COLO829 (cell line): ENCODE measurements around the gene ACAT2.
"Not testable (repeated sequence)": the region's sequence is repeated elsewhere in the genome, so short reads cannot be mapped to it uniquely, and the experiment has no call there.

Experiments used
- DNase-seq: peaks from one replicate; pipeline ENCODE4 v3.0.0; 2012; ENCODE audit warnings: low spot score

Gene ACAT2

GRCh38 chr6:159730332-159730676, 31.5 kb upstream of the ACAT2 start:
- DNase-seq = no peak

GRCh38 chr6:159732550-159732949, 29.3 kb upstream of the ACAT2 start:
- DNase-seq = not testable (repeated sequence)

DNA sequence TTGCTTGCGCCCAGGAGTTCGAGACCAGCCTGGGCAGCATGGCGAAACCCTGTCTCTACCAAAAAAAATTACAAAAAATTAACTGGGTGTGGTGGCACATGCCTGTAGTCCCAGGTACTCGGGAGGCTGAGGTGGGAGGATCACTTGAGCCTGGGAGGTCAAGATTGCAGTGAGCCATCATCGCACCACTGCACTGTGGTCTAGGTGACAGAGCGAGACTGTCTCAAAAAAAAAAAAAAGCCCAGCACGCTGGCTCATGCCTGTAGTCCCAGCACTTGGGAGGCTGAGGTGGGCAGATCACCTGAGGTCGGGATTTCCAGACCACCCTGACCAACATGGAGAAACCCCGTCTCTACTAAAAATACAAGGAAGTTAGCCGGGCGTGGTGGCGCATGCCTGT, 28.4 kb upstream of the ACAT2 start:
- DNase-seq = not testable (repeated sequence)

- no peak for DNase-seq
These were observed 24.9 kb upstream of the ACAT2 start for GRCh38 chr6:159736908-159737307.

GRCh38 chr6:159739341-159739740, 22.5 kb upstream of the ACAT2 start:
- DNase-seq = no peak

DNA sequence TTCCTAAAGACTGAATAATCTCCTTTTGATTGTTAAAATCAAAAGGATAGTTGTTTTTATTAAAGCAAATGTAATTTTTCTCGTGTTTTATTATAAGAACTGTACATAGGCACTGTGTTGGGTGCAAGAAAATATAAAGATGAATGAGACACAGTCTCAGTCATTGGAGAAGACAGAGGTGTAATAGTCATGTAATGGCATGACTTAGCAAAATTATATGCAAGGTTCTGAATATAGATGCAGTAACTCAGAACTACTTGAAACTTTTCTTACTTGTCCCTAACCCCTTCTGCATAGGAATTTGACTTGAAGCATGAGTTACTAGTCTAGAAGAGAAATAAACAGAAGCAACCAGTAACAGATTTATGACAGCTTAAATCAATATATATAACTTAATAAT, 19.7 kb upstream of the ACAT2 start:
- no peak for DNase-seq

DNA sequence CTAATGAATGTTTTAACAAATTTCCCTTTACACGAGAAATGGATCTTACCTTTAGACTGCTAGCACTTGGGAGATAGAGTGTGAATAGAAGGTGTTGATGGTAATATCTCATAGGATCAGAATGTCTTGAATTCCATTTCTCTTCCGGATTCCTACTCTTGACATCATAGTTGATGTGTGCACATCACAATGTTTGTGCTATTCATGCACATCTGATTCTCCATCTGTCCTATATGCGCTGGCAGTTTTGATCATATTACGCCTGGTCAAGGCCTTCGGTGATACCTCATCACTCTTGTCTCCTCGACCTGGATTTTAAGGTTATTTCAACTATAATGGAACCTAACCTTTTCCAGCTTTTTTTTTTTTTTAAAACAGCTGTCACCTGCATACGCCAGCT, 16.8 kb upstream of the ACAT2 start:
- no peak for DNase-seq

GRCh38 chr6:159746759-159747158, 15.1 kb upstream of the ACAT2 start:
- DNase-seq = no peak

DNA sequence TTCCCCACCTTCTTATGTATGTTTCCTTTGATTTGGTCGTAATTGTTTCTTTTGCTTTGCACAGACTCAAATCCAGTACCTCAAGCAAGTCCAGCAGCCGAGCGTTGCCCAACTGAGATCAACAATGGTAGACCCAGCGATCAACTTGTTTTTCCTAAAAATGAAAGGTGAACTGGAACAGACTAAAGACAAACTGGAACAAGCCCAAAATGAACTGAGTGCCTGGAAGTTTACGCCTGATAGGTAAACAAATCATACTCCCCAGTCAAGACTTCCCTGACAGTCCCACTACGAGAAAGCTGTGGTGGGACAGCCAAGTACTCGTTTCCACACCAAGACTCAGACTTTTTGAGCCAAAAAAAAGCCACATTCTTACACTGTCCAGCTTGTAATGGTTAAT, 13.7 kb upstream of the ACAT2 start:
- DNase-seq = not testable (repeated sequence)

- no peak for DNase-seq
These were observed 10.4 kb upstream of the ACAT2 start for GRCh38 chr6:159751448-159751847.

DNA sequence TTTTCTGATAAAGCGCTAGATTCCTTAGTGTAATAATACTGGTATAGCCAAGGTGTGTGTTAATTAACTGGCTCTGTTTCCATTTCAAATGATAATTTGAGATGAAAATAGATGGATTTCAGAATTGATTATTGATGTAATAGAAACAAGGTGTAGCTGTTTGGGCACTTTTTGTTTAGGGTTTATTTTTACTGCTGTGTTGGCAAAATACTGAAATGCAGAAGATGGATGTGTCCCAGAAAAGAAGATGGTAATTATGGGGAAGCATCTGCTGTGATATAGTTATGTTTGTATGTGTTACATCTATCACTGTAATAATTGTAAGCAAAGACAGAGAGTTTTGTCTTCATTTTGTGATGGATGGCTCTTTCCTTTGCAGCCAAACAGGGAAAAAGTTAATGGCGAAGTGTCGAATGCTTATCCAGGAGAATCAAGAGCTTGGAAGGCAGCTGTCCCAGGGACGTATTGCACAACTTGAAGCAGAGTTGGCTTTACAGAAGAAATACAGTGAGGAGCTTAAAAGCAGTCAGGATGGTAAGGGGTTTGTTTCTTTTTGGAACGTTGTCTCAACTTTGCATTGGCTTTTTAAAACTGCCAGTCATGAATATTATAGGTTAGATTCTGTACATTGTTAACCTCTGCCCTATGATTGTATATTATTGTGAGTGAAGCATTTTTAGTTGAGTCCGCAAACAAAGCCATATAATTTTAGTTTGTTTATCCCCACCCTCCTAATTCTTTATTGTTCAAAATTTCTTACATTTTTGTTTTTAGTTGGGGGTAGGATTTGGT, 8.6 kb upstream of the ACAT2 start:
- no peak for DNase-seq

DNA sequence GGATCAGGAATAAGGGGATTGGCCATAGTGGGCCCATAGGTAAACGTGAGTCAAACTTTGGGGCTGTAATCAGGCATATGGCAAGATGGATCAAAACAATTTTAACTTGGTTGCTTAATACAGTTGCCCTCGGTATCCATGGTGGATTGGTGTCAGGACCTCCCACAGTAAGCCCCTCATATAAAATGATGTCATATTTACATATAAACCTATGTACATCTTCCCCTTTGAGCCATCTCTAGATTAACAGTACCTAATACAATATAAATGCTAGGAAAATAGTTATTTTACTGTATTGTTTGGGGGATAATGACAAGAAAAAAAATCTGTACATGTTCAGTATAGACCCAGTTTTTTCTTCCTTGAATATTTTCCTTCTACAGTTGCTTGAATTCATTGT, 7.4 kb upstream of the ACAT2 start:
- no peak for DNase-seq

GRCh38 chr6:159754959-159755914, 6.6 kb upstream of the ACAT2 start:
- no peak for DNase-seq

GRCh38 chr6:159756508-159756907, 5.3 kb upstream of the ACAT2 start:
- no peak for DNase-seq

DNA sequence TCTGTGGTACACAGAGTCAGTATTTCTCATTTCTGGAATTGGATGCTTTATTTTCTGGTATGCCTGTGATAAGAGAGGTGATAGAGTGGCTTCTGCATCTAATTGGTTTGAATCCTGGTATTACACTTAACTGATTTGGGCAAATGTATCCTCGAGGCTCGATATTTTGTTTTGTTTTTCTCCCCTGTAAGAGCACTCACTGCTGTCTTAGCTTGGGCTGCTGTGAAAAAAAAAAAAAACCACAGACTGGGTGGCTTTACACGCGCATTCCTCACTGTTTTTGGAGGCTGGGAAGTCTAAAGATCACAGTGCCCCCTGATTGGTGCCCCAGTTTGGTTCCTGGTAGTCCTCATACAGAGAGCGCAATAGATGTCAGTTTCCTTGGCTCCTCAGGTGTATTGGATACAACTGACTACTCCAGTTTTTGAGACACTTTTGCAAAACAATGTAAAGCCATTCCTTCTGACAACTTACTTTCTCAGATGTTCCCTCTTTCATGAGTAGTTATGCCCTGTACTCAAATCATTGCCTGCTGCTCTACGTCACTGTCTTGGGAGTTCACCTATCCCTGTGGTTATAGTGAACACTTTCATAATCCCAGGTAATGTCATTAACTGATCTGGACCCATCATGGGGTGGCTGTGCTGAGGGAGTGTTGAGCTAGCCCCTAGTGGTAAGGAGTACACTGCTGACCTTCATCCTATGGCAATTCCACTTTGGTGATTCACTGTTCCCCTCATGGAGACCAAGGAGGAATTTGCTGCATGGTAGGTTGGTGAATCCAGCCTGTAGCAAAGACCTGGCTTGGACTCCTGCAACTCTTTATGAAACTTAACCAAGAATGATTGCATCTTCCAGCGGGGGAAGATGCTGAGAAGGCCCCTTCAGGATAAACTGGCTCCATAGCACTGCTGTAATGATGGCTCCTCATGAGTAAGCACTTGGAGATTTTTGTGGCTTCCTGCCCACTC, 3.5 kb upstream of the ACAT2 start:
- no peak for DNase-seq

GRCh38 chr6:159759645-159760044, 2.2 kb upstream of the ACAT2 start:
- no peak for DNase-seq

GRCh38 chr6:159760602-159761057, 1.2 kb upstream of the ACAT2 start:
- peak; percentile 7 for DNase-seq

GRCh38 chr6:159761129-159761872, 544 bp upstream of the ACAT2 start:
- DNase-seq = no peak

DNA sequence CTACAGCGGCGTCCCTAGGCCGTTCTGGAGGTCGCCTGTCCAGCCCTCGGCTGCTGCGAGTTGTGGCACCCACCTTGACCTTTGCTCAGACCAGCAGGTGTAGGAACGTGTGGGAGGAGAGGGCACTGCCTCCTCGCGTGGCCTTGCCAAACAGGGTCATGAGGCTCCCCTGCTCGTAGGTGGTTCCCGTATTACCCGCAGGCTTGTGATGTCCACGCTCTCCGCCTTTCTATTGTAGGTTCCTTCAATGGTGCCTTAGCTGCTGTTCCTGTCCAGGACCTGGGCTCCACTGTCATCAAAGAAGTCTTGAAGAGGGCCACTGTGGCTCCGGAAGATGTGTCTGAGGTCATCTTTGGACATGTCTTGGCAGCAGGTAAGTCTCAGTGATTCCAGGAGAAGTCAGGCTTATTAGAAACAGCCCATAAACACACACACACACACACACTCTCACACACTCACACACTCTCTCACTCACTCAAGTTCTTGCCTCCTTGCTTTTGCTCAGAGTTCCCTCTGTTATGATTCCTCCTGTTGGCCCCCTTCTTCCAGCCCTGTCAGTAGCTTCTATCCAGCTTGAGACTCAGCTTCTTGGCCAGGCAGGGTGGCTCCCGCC, 942 bp downstream of the ACAT2 start:
- no peak for DNase-seq

DNA sequence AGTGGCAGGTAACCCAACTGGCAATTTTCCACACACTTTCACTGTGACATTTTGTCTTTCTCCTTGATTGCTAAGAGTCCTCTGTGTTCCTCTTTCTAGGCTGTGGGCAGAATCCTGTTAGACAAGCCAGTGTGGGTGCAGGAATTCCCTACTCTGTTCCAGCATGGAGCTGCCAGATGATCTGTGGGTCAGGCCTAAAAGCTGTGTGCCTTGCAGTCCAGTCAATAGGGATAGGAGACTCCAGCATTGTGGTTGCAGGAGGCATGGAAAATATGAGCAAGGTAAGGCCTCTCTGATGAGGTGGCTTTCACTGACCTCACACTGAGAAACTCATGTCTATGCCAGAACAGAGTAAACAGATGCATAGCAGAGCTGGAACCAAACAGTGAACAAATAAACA, 5.1 kb downstream of the ACAT2 start:
- DNase-seq = no peak

DNA sequence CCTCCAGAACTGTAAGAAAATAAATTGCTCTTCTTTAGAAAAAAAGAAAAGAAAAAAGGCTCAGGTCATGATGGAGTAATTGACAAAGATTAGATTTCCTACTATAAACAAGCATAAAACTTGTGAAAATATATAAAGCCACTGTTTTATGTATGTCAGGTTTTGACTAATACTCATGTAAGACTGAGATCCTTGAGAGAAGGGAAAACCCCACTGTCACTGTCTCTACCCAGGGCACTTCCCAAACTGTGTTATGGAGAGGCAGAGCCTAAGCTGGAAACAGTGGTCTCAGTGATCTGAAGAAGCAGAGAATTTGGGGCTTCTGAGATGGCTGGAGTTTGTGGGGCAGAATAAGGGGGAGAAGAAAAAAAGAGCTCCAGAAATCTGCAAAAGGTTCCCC, 7.6 kb downstream of the ACAT2 start:
- no peak for DNase-seq
